Choroid plexus epithelial cell (primary cell): ENCODE results near the gene CCDC82.
"Not testable (repeated sequence)": the region's sequence is repeated elsewhere in the genome, so short reads cannot be mapped to it uniquely, and the experiment has no call there.

Experiments used
- DNase-seq: peaks from one replicate; pipeline ENCODE4 v3.0.0-alpha.2; 2010; ENCODE audit warnings: low read depth
- H3K4me3 ChIP-seq: 2 replicates; pipeline ENCODE4 v1.5.1; 2011; ENCODE audit warnings: low read depth, mild to moderate bottlenecking, control low read depth, low read length, moderate library complexity
- TF ChIP-seq, protein P1 (sequence below): conservative IDR thresholded peaks from 2 replicates; pipeline ENCODE4 v1.5.1; 2011; ENCODE audit warnings: low read depth, mild to moderate bottlenecking, control low read depth, inconsistent platforms, low read length, moderate library complexity

Gene CCDC82

DNA sequence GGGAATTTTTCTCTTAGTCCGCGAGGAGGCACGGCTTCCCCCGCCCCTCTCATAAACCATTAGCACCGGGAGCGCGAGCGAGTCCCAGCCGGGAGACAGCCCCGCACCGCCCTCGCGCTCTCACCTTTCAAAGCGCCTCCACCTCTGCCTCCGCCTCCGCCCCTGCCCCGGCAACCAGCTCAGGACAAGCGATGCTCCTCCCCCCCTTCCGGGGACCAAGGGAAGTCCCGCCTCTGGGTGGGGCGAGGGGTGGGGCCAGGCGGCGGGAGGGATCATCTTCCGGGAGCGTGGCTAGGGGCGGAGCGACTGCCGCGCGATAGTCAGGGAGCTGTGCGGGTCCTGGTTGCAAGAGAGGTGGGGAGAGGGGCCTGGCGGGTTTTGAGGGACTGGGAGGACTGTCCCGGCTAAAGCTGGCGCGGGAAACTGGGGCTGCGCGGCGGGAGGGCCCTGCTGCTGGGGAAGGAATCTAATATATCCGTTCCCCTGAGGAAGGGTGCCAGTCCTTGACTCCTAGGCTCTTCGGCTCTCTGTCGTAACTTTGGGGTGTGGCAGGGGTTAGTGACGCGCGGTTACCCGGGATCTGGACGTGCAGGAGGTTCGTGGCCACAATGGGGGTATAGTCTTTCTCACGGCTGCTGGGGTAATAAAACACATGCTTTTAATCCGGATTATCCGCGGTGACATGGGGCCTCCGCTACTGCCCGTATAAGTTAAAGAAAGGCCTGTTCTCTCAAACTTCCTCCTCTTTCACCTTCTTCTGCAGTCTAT, at the start of gene CCDC82, which contains the start of gene JRKL:
TSS of gene CCDC82 (minus strand) at position 193 of the 768 bp plus-strand sequence. CDS start 5,165 bp downstream, outside the sequence.
TSS of gene JRKL (plus strand) at position 294 of the 768 bp plus-strand sequence. CDS start 637 bp downstream, outside the sequence.
- TF ChIP-seq, protein P1, sequence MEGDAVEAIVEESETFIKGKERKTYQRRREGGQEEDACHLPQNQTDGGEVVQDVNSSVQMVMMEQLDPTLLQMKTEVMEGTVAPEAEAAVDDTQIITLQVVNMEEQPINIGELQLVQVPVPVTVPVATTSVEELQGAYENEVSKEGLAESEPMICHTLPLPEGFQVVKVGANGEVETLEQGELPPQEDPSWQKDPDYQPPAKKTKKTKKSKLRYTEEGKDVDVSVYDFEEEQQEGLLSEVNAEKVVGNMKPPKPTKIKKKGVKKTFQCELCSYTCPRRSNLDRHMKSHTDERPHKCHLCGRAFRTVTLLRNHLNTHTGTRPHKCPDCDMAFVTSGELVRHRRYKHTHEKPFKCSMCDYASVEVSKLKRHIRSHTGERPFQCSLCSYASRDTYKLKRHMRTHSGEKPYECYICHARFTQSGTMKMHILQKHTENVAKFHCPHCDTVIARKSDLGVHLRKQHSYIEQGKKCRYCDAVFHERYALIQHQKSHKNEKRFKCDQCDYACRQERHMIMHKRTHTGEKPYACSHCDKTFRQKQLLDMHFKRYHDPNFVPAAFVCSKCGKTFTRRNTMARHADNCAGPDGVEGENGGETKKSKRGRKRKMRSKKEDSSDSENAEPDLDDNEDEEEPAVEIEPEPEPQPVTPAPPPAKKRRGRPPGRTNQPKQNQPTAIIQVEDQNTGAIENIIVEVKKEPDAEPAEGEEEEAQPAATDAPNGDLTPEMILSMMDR, result no peak
- H3K4me3 ChIP-seq, result peak within 1 kb of the TSS; percentile 83
- peak; percentile 97 for DNase-seq

DNA sequence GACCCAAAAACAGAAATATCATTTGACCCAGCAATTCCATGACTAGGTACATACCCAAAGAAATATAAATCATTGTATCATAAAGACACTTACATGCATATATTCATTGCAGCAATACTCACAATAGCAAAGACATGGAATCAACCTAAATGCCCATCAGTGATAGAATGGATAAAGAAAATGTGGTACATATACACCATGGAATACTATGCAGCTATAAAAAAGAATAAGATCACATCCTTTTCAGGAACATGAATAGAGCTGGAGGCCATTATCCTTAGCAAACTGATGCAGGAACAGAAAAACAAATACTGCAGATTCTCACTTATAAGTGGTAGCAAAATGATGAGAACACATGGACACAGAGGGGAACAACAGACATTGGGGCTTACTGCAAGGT, 42.9 kb upstream of the CCDC82 start:
- H3K4me3 ChIP-seq, DNase-seq: not testable (repeated sequence)

- no peak overlapping the region for H3K4me3 ChIP-seq
- DNase-seq, result no peak
- TF ChIP-seq, protein P1, result no peak
Observed at GRCh38 chr11:96430668-96431067, 41.0 kb upstream of the CCDC82 start.

- TF ChIP-seq, protein P1, result no peak
- peak; percentile 44 for DNase-seq
- H3K4me3 ChIP-seq, result no peak overlapping the region
Observed at GRCh38 chr11:96424693-96425092, 35.0 kb upstream of the CCDC82 start.

DNA sequence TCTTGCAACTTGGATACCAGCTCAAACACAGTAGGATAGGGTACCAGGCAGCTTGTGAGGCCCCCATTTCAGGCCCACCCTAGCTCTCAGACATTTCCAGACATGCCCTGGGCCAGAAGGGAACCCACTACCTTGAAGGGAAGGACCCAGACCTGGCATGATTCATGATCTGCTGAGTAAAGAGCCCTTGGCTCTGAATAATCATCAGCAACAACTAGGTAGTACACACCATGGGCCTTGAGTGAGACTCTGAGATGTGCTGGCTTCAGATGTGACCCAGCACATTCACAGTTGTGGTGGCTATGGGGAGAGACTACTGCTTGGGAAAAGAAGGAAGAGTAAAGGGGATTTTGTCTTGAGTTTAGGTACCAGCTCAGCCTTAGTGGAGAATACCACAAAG, 23.7 kb upstream of the CCDC82 start:
- TF ChIP-seq, protein P1, result no peak
- H3K4me3 ChIP-seq, result no peak overlapping the region
- no peak for DNase-seq

GRCh38 chr11:96412761-96413381, 23.2 kb upstream of the CCDC82 start:
- no peak for DNase-seq
- H3K4me3 ChIP-seq, result no peak overlapping the region
- TF ChIP-seq, protein P1, result no peak

- H3K4me3 ChIP-seq, DNase-seq: not testable (repeated sequence)
Observed at GRCh38 chr11:96411412-96411811, 21.7 kb upstream of the CCDC82 start.

DNA sequence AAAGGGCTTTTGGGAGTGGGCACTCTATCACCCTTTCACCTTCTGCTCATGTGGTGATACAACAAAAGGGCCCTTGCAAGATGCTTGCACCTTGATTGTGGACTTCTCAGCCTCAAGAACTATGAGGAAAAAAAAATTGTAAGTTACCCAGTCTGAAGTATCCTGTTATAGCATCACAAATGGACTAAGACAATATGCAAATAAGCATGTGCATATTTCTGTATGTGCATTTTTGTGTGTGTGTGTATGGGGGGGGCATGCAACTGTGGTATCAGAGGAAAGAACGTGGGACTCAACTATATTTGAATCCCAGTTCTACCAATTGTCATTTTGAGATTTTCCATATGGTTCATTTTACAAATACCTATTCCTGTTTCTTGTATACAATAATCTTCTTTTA, 11.0 kb upstream of the CCDC82 start:
- H3K4me3 ChIP-seq, result no peak overlapping the region
- DNase-seq, result no peak
- TF ChIP-seq, protein P1, result no peak
